GM23338 (cell line): Measurements from ENCODE around the gene NUCB2. TPM values are rescaled to one million over a fixed set of nuclear protein-coding genes. Genes with fewer than 3 reads are reported as not detected.

Source experiments
- ATAC-seq: fragments of 200-7000 bp; cut with Tn5 transposase; 3 replicates; pipeline ENCODE4 v1.9.1; 2020
- DNase-seq: peaks from one replicate; pipeline ENCODE4 v3.0.0-alpha.2; 2015; ENCODE audit warnings: low spot score
- H2AFZ ChIP-seq: fragments of 200-600 bp; sonication (generic); 2 replicates; pipeline ENCODE4 v1.8.0; 2016; ENCODE audit warnings: antibody characterized with exemption, mild to moderate bottlenecking, moderate library complexity
- H3F3A ChIP-seq: fragments of 200-600 bp; sonication (generic); replicated peaks from 2 replicates; pipeline ENCODE4 v1.8.0; 2017; ENCODE audit warnings: antibody characterized with exemption, mixed run types, low read depth
- H3K27ac ChIP-seq: fragments of 200-600 bp; sonication (generic); 2 replicates; pipeline ENCODE4 v1.6.1; 2016; ENCODE audit warnings: low read depth
- H3K27me3 ChIP-seq: fragments of 200-600 bp; sonication (generic); 2 replicates; pipeline ENCODE4 v1.8.0; 2016; ENCODE audit warnings: mild to moderate bottlenecking, mixed run types, moderate library complexity; ENCODE audit not compliant: insufficient read depth
- H3K36me3 ChIP-seq: fragments of 200-600 bp; sonication (generic); 2 replicates; pipeline ENCODE4 v1.8.0; 2016; ENCODE audit warnings: mild to moderate bottlenecking; ENCODE audit not compliant: insufficient read depth
- H3K4me1 ChIP-seq: fragments of 200-600 bp; sonication (generic); 2 replicates; pipeline ENCODE4 v1.8.0; 2016; ENCODE audit warnings: mild to moderate bottlenecking, moderate library complexity; ENCODE audit not compliant: insufficient read depth
- H3K4me2 ChIP-seq: fragments of 200-600 bp; sonication (generic); 2 replicates; pipeline ENCODE4 v1.7.1; 2017; ENCODE audit warnings: mixed run types
- H3K4me3 ChIP-seq: fragments of 200-600 bp; sonication (generic); 2 replicates; pipeline ENCODE4 v1.6.1; 2016; ENCODE audit warnings: mixed run types
- H3K79me2 ChIP-seq: fragments of 200-600 bp; sonication (generic); replicated peaks from 2 replicates; pipeline ENCODE4 v1.8.0; 2017; ENCODE audit warnings: mild to moderate bottlenecking; ENCODE audit not compliant: insufficient read depth
- H3K9me2 ChIP-seq: fragments of 200-600 bp; sonication (generic); 2 replicates; pipeline ENCODE4 v1.8.0; 2017; ENCODE audit not compliant: insufficient read depth
- H4K20me1 ChIP-seq: fragments of 200-600 bp; sonication (generic); replicated peaks from 2 replicates; pipeline ENCODE4 v1.8.0; 2017; ENCODE audit warnings: mild to moderate bottlenecking; ENCODE audit not compliant: insufficient read depth
- H3K27ac Mint-ChIP-seq: 2 replicates; pipeline ENCODE4 v1.8.0; 2020; ENCODE audit warnings: inconsistent platforms, mild to moderate bottlenecking, moderate library complexity, mixed read lengths
- H3K27me3 Mint-ChIP-seq: 3 replicates; pipeline ENCODE4 v1.8.0; 2022; ENCODE audit warnings: low read depth, mild to moderate bottlenecking, moderate library complexity, mixed read lengths, inconsistent platforms; ENCODE audit not compliant: insufficient read depth, poor library complexity
- H3K36me3 Mint-ChIP-seq: 3 replicates; pipeline ENCODE4 v1.8.0; 2021; ENCODE audit warnings: low read depth, mild to moderate bottlenecking, inconsistent platforms, moderate library complexity, mixed read lengths
- H3K4me1 Mint-ChIP-seq: 3 replicates; pipeline ENCODE4 v1.8.0; 2020; ENCODE audit warnings: mild to moderate bottlenecking, inconsistent platforms, mixed read lengths
- H3K4me3 Mint-ChIP-seq: 3 replicates; pipeline ENCODE4 v1.8.0; 2021; ENCODE audit warnings: moderate library complexity, mild to moderate bottlenecking, inconsistent platforms, mixed read lengths
- H3K9me3 Mint-ChIP-seq: 3 replicates; pipeline ENCODE4 v1.8.0; 2020; ENCODE audit warnings: moderate library complexity, mild to moderate bottlenecking, inconsistent platforms, mixed read lengths
- CREB1 ChIP-seq: fragments of 250-450 bp; sonication (Bioruptor Pico); IDR thresholded peaks from 2 replicates; pipeline ENCODE4 v1.5.0; 2020; ENCODE audit warnings: low read depth, mild to moderate bottlenecking, moderate library complexity
- JUNB ChIP-seq: IDR thresholded peaks from one replicate; pipeline ENCODE4 v1.6.1; 2016; ENCODE audit warnings: antibody characterized with exemption; ENCODE audit not compliant: unreplicated experiment
- NANOG ChIP-seq: IDR thresholded peaks from 2 replicates; pipeline ENCODE4 v1.6.1; 2016; ENCODE audit warnings: antibody characterized with exemption, borderline replicate concordance
- POLR2AphosphoS5 ChIP-seq: IDR thresholded peaks from 2 replicates; pipeline ENCODE4 v1.6.1; 2016; ENCODE audit warnings: antibody characterized with exemption, low read depth
- ZNF114 ChIP-seq: fragments of 250-450 bp; sonication (Bioruptor Pico); IDR thresholded peaks from 2 replicates; pipeline ENCODE4 v1.5.0; 2020; ENCODE audit warnings: mild to moderate bottlenecking, moderate library complexity
- ZNF331 ChIP-seq: fragments of 250-450 bp; sonication (Bioruptor Pico); IDR thresholded peaks from 2 replicates; pipeline ENCODE4 v1.5.0; 2020; ENCODE audit warnings: low read depth, mild to moderate bottlenecking, moderate library complexity
- polyA plus RNA-seq: library from polyadenylated mRNA; unstranded; fragments of >200 nt; fragmentation: Nextera tagmentation; extraction: Ambion mirVana; gene quantifications from 2 replicates; pipeline ENCODE4 v1.2.1, GENCODE V29; 2016
- total RNA-seq: library from RNA; depleted of rRNA; stranded (reverse); fragments of >200 nt; shearing (Covaris generic); gene quantifications from 2 replicates; pipeline ENCODE4 v1.2.3, GENCODE V29; 2014
- TF ChIP-seq, protein P1 (sequence below): IDR thresholded peaks from one replicate; pipeline ENCODE4 v1.6.1; 2018; ENCODE audit warnings: antibody characterized with exemption; ENCODE audit not compliant: unreplicated experiment
- TF ChIP-seq, protein P2 (sequence below): fragments of 250-450 bp; sonication (Bioruptor Pico); IDR thresholded peaks from 2 replicates; pipeline ENCODE4 v1.5.0; 2020; ENCODE audit warnings: mild to moderate bottlenecking, moderate library complexity

The NUCB2 gene
- total and polyA plus RNA-seq, 2 experiments from 2014 or later = 16.6 to 86.9 TPM

DNA sequence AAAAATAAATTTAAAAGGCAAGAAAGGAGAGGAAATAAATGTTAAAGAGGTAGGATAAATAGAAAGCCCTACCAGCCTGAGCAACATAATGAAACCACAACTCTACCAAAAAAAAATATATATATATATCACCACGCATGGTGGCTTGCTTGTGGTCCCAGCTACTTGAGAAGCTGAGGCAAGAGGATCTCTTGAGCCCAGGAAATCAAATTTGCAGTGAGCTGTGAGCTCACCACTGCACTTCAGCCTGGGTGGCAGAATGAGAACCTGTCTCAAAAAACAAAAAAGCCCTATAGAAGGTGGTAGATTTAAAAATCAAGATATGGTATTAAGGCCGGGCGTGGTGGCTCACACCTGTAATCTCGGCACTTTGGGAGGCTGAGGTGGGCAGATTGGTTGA, 10.5 kb downstream of the NUCB2 start:
- no peaks in the 10 kb centered on the region for H4K20me1 ChIP-seq
- H3K27me3 Mint-ChIP-seq = no peaks in the 10 kb centered on the region

More for the DNA sequence above, 10.5 kb downstream of the NUCB2 start:
- H3K4me2 ChIP-seq = no peak overlapping the region
- DNase-seq (no peak), ATAC-seq (no peak)
- Mint-ChIP-seq H3K4me3 (no peak overlapping the region), H3K27ac (no peak overlapping the region), H3K4me1 (no peaks in the 10 kb centered on the region), H3K36me3 (no peaks in the 10 kb centered on the region), H3K9me3 (no peaks in the 10 kb centered on the region)
- H3K4me3 ChIP-seq = no peak overlapping the region
- no peaks in the 10 kb centered on the region for H3K36me3 ChIP-seq
- no peak overlapping the region for H2AFZ ChIP-seq
- H3K4me1 ChIP-seq = no peaks in the 10 kb centered on the region
- no peaks in the 10 kb centered on the region for H3K27me3 ChIP-seq
- H3K27ac ChIP-seq = no peak overlapping the region
- no peaks in the 10 kb centered on the region for H3F3A ChIP-seq
- TF ChIP-seq ZNF114 (CRISPR knock-in tag) = no peak
- TF ChIP-seq, protein P1, sequence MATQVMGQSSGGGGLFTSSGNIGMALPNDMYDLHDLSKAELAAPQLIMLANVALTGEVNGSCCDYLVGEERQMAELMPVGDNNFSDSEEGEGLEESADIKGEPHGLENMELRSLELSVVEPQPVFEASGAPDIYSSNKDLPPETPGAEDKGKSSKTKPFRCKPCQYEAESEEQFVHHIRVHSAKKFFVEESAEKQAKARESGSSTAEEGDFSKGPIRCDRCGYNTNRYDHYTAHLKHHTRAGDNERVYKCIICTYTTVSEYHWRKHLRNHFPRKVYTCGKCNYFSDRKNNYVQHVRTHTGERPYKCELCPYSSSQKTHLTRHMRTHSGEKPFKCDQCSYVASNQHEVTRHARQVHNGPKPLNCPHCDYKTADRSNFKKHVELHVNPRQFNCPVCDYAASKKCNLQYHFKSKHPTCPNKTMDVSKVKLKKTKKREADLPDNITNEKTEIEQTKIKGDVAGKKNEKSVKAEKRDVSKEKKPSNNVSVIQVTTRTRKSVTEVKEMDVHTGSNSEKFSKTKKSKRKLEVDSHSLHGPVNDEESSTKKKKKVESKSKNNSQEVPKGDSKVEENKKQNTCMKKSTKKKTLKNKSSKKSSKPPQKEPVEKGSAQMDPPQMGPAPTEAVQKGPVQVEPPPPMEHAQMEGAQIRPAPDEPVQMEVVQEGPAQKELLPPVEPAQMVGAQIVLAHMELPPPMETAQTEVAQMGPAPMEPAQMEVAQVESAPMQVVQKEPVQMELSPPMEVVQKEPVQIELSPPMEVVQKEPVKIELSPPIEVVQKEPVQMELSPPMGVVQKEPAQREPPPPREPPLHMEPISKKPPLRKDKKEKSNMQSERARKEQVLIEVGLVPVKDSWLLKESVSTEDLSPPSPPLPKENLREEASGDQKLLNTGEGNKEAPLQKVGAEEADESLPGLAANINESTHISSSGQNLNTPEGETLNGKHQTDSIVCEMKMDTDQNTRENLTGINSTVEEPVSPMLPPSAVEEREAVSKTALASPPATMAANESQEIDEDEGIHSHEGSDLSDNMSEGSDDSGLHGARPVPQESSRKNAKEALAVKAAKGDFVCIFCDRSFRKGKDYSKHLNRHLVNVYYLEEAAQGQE = no peak
- no peak for TF ChIP-seq ZNF331
- TF ChIP-seq, protein P2, sequence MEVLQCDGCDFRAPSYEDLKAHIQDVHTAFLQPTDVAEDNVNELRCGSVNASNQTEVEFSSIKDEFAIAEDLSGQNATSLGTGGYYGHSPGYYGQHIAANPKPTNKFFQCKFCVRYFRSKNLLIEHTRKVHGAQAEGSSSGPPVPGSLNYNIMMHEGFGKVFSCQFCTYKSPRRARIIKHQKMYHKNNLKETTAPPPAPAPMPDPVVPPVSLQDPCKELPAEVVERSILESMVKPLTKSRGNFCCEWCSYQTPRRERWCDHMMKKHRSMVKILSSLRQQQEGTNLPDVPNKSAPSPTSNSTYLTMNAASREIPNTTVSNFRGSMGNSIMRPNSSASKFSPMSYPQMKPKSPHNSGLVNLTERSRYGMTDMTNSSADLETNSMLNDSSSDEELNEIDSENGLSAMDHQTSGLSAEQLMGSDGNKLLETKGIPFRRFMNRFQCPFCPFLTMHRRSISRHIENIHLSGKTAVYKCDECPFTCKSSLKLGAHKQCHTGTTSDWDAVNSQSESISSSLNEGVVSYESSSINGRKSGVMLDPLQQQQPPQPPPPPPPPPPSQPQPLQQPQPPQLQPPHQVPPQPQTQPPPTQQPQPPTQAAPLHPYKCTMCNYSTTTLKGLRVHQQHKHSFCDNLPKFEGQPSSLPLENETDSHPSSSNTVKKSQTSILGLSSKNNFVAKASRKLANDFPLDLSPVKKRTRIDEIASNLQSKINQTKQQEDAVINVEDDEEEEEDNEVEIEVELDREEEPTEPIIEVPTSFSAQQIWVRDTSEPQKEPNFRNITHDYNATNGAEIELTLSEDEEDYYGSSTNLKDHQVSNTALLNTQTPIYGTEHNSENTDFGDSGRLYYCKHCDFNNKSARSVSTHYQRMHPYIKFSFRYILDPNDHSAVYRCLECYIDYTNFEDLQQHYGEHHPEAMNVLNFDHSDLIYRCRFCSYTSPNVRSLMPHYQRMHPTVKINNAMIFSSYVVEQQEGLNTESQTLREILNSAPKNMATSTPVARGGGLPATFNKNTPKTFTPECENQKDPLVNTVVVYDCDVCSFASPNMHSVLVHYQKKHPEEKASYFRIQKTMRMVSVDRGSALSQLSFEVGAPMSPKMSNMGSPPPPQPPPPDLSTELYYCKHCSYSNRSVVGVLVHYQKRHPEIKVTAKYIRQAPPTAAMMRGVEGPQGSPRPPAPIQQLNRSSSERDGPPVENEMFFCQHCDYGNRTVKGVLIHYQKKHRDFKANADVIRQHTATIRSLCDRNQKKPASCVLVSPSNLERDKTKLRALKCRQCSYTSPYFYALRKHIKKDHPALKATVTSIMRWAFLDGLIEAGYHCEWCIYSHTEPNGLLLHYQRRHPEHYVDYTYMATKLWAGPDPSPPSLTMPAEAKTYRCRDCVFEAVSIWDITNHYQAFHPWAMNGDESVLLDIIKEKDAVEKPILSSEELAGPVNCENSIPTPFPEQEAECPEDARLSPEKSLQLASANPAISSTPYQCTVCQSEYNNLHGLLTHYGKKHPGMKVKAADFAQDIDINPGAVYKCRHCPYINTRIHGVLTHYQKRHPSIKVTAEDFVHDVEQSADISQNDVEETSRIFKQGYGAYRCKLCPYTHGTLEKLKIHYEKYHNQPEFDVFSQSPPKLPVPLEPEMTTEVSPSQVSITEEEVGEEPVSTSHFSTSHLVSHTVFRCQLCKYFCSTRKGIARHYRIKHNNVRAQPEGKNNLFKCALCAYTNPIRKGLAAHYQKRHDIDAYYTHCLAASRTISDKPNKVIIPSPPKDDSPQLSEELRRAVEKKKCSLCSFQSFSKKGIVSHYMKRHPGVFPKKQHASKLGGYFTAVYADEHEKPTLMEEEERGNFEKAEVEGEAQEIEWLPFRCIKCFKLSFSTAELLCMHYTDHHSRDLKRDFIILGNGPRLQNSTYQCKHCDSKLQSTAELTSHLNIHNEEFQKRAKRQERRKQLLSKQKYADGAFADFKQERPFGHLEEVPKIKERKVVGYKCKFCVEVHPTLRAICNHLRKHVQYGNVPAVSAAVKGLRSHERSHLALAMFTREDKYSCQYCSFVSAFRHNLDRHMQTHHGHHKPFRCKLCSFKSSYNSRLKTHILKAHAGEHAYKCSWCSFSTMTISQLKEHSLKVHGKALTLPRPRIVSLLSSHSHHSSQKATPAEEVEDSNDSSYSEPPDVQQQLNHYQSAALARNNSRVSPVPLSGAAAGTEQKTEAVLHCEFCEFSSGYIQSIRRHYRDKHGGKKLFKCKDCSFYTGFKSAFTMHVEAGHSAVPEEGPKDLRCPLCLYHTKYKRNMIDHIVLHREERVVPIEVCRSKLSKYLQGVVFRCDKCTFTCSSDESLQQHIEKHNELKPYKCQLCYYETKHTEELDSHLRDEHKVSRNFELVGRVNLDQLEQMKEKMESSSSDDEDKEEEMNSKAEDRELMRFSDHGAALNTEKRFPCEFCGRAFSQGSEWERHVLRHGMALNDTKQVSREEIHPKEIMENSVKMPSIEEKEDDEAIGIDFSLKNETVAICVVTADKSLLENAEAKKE (CRISPR knock-in tag) = no peak
- TF ChIP-seq NANOG = no peak
- TF ChIP-seq CREB1 (CRISPR knock-in tag) = no peak
- no peak for TF ChIP-seq JUNB
- no peak for TF ChIP-seq POLR2AphosphoS5
- no peaks in the 10 kb centered on the region for H3K9me2 ChIP-seq
- no peaks in the 10 kb centered on the region for H3K79me2 ChIP-seq
